HPDE6-E6E7 (cell line): ENCODE measurements around the gene ZMAT3.

Source experiments
- DNase-seq: peaks from one replicate; pipeline ENCODE4 v3.0.0; 2011; ENCODE audit warnings: missing footprints; ENCODE audit errors: extremely low spot score

Gene ZMAT3

GRCh38 chr3:179021119-179021903 lies 50.3 kb downstream of the ZMAT3 start:
- DNase-seq, result no peak

GRCh38 chr3:179020112-179020511 lies 51.5 kb downstream of the ZMAT3 start:
- DNase-seq, result no peak

- no peak for DNase-seq
These were observed 52.8 kb downstream of the ZMAT3 start for GRCh38 chr3:179018808-179019207.

DNA sequence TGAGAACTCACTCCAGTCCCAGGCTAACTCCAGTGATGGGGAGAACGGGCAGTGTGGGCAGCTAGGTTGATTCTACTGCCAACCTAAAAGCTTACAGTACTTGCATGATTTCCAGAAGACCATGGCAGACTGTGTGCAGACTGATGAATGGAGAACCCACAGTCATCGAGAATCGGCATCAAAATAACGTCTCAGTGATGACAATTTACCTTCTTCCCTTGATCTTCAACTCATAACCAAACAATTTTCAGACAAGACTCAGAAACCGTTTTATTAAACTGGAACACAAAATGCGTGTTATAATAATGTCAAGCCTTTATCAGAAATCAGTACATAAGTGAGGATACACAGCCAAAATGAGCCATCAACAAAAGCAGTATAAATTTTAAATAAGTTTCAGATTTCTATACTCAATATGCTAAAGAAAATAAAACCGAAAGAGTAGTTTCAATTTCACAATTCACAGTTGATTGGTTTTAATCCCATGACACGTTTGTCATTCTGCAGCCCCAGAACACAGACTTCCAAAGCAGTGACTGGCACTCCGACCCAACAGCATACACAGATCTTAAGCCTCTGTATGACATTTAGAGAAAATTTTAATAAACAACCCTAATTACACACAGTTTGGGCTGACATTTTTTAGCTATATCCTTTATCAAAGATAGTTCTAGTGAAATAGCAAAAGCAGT lies 54.5 kb downstream of the ZMAT3 start:
- no peak for DNase-seq

DNA sequence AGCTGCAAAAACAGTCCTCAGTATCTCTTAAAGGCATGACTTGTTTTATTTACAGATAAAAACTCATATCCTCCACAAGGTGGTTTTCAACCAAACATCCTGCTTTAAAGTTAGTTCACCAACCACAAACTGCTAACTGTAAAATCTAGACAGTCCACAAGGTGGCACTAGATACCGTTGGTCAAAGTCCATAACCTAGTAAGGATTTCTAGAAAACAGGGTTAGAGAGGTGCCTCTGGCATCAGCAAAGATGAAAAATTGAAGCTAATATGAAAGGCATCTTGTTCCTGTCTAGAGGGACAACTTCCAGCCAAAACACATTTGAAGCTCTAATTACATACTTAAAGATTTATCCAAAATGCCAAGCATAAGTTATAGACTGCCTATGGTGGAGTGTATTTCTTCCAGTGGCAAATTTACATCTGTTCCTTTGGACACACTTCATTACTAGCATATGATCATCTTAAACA lies 56.0 kb downstream of the ZMAT3 start:
- DNase-seq, result peak; percentile 19

GRCh38 chr3:179005706-179006105 lies 65.9 kb downstream of the ZMAT3 start:
- DNase-seq, result no peak

DNA sequence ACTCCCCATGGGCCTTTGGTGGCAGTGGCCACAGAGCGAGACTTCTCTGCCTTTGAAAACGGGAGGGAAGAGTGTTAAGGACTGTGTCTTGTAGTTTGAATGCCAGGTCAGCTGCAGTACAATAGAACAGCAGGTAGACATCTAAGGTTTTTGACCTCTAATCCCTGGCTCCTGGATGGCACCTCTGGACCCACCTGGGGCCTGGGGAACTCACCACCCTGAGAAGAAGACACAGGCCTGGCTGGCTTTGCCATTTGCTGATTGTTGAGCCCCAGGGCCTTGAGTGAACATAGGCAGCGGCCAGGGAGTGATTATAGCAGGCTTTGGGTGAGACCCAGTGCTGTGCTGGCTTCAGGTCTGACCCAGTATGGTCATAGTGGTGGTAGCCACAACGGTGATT lies 66.4 kb downstream of the ZMAT3 start:
- DNase-seq, result no peak

DNA sequence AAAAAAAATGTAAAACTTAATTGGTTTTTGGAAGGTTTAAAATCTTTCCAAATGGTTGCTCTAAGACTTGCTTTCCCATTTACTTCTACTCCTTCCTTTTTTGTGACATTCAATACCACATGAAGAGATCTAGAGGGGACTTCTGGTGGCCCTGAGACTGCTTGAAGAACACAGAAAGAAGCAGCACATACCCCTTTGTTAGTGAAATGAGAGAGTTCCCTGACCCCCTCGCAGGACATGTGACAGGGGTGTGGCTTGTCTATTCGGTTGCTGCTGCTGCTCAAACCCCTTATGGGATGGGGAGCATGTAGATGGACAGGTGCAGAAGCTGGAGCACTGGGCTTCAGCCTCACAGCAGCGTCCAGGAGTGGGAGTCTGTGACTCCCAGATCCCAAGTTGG lies 71.0 kb downstream of the ZMAT3 start:
- DNase-seq, result no peak

- DNase-seq, result no peak
These were observed 71.5 kb downstream of the ZMAT3 start for GRCh38 chr3:179000144-179000543.

DNA sequence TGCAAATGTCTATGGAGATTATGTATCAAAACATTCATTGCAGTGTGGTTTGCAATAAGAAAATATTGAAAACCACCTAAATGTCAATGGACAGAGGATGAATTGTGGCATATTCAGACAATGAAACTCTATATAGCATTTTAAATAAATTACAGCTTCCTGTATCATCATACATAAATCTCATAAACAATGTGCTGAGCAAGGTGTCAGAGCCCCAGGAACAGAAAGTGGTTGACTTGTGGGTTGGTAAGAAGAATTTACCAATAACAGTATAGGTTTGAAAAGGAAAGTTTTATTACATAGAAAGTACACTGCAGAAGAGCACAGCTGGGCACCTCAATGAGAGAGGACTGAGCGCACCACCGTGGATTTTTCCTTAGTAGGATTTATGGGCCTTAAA lies 75.2 kb downstream of the ZMAT3 start:
- DNase-seq, result no peak

DNA sequence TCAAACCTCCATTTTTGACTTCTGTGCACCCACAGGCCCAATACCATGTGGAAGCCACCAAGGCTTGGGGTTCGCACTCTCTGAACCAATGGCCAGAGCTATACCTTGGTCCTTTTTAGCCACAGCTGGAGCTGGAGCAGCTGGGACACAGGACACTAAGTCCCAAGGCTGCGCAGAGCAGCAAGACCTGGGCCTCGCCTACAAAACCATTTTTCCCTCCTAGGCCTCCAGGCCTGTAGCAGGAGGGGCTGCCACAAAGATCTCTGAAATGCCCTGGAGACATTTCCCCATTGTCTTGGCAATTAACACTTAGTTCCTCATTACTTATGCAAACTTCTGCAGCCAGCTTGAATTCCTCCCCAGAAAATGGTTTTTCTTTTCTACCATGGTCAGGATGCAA lies 81.3 kb downstream of the ZMAT3 start:
- no peak for DNase-seq

- DNase-seq, result no peak
These were observed 81.8 kb downstream of the ZMAT3 start for GRCh38 chr3:178989821-178990220.

GRCh38 chr3:178987745-178988144 lies 83.9 kb downstream of the ZMAT3 start:
- no peak for DNase-seq

DNA sequence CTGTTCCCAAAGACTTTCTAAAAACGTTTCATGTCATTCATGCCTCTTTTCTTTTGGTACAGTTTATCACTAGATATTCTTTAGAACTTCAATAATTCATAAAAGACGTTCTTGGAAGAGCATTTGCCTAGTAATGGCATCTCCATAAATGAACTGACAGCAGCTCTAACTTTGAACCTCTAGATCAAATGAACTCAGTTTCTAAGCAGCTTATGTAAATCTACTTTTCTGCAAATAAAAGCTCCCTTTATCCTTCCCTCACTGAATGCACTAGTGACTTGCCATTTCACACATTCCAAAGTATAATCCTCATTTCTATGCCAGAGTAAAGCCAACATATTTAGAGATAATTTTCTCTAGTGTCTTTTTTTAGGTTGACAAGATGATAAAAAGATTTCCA lies 85.2 kb downstream of the ZMAT3 start:
- DNase-seq, result no peak

DNA sequence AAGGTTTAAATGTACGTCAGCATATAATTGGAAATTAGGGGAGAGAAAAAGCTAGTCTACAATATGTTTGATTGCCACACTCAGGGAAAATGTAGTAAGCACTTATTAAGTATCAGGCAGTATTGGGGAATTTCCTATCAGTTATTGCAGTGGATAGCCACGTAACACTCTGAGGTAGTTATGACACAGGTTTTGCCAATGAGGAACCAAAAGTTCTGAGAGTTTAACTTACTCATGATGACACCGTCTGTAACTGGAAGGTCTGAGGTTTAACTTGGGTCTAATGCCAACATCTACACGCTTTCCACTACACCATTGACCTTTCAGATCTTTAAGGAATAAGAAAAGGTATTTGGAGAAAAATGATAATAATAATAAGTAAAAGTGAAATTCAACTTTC lies 89.5 kb downstream of the ZMAT3 start:
- DNase-seq, result no peak

DNA sequence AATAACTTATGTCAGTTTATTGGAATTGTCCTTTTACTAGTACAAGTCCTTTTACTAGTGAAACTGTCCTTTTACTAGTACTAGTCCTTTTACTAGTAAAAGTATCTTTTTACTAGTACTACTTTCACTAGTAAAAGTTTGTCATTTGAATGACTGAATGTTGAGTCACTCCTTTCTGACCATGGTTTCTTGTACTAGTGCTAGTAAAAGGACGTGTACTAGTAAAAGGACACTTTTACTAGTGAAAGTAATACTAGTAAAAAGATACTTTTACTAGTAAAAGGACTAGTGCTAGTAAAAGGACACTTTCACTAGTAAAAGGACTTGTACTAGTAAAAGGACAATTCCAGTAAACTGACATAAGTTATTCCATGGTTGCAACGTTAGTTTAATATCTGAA lies 96.3 kb downstream of the ZMAT3 start:
- DNase-seq, result no peak

DNA sequence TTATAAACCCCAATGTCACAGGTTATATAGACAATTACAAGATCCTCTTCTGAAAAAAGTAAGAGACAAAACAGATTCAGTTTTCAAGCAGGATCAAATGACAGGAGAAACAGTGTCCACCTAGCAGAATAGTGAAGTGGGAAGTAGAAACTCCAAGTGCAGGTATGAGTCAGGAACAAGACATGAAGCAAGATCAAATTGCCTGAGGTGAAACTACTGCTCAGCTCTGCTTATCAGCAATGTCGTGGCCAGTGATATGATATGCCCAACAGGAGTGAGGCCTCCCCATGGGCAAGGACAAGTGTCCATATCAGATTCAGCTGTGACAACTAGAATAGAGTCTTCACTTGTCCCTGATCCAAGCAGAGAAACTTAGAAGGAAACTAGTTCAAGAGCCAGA lies 100.0 kb downstream of the ZMAT3 start:
- peak; percentile 61 for DNase-seq

DNA sequence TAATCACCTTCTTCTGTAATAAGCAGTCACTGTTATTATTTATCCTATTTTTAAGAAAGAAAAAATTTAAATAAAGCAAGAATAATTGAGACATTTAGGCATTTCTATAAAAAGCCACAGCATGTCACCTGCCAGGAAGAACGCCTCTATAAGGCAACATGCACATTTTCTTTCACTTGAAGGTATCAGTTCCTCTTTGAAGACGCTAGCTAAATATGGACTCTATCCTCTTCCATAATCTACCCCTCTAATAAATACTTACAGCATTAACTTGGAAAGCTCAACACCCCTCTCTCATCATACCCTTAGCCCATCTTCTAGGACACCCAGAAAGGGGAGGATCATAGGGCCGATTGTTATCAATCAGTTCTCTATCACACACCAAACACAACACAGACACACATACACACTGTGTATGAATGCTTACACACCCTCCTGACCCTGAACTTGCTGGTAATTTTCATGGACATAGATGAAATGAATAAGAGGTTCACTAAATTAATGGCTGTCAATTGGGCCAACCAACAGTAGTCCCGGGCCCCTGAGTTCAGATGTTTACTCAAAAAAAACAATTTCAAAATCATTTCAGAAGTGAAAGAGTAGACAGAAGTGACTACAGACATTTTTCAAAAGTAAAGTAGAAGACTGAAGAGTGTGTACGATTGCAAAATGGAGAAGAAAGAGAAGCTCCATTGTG lies 102.5 kb downstream of the ZMAT3 start:
- no peak for DNase-seq
